Trophoblast cell (in vitro differentiated cells and primary cell): ENCODE measurements around the gene TH.

Experiments
- DNase-seq, 2 donors: peaks; one replicate each; pipeline ENCODE4 v3.0.0-alpha.2; 2016
- H2AFZ ChIP-seq: 2 replicates; pipeline ENCODE4 v1.6.1; 2013; ENCODE audit warnings: low read length, moderate library complexity, mild to moderate bottlenecking; ENCODE audit not compliant: insufficient read depth, poor library complexity
- H2AK5ac ChIP-seq: 2 replicates; pipeline ENCODE4 v1.6.1; 2013; ENCODE audit warnings: mild to moderate bottlenecking, low read length
- H2BK120ac ChIP-seq: 2 replicates; pipeline ENCODE4 v1.6.1; 2013; ENCODE audit warnings: low read length, mild to moderate bottlenecking, moderate library complexity; ENCODE audit not compliant: insufficient read depth, poor library complexity
- H2BK12ac ChIP-seq: 2 replicates; pipeline ENCODE4 v1.6.1; 2013; ENCODE audit warnings: mild to moderate bottlenecking, low read length, moderate library complexity
- H2BK5ac ChIP-seq: 2 replicates; pipeline ENCODE4 v1.6.1; 2013; ENCODE audit warnings: low read length, low read depth, moderate library complexity, mild to moderate bottlenecking; ENCODE audit not compliant: poor library complexity
- H3K14ac ChIP-seq: 2 replicates; pipeline ENCODE4 v1.6.1; 2013; ENCODE audit warnings: mild to moderate bottlenecking, low read length
- H3K18ac ChIP-seq: 2 replicates; pipeline ENCODE4 v1.6.1; 2013; ENCODE audit warnings: mild to moderate bottlenecking, low read length
- H3K23ac ChIP-seq: 2 replicates; pipeline ENCODE4 v1.6.1; 2013; ENCODE audit warnings: low read length
- H3K27ac ChIP-seq: 2 replicates; pipeline ENCODE4 v1.5.1; 2013; ENCODE audit warnings: low read depth, mild to moderate bottlenecking, inconsistent platforms, low read length, moderate library complexity
- H3K27me3 ChIP-seq: 2 replicates; pipeline ENCODE4 v1.6.1; 2013; ENCODE audit warnings: inconsistent platforms, mild to moderate bottlenecking, low read length, moderate library complexity; ENCODE audit not compliant: insufficient read depth
- H3K36me3 ChIP-seq, 2 experiments: 1 replicate in 1 of 2; 2 replicates in 1 of 2; pipeline ENCODE4 v1.6.1; 2013; ENCODE audit warnings: low read length in 2 of 2, mild to moderate bottlenecking in 2 of 2, moderate library complexity in 1 of 2; ENCODE audit not compliant: insufficient read depth in 2 of 2, control insufficient read depth in 1 of 2
- H3K4ac ChIP-seq: 2 replicates; pipeline ENCODE4 v1.6.1; 2013; ENCODE audit warnings: low read depth, mild to moderate bottlenecking, low read length, moderate library complexity
- H3K4me1 ChIP-seq, 2 experiments: 1 replicate in 1 of 2; 2 replicates in 1 of 2; pipeline ENCODE4 v1.6.1; 2013; ENCODE audit warnings: low read length in 2 of 2, mild to moderate bottlenecking in 2 of 2, moderate library complexity in 1 of 2; ENCODE audit not compliant: insufficient read depth in 2 of 2, control insufficient read depth in 1 of 2
- H3K4me2 ChIP-seq: 2 replicates; pipeline ENCODE4 v1.6.1; 2013; ENCODE audit warnings: inconsistent platforms, mild to moderate bottlenecking, low read length, moderate library complexity
- H3K4me3 ChIP-seq: 2 replicates; pipeline ENCODE4 v1.5.1; 2013; ENCODE audit warnings: mild to moderate bottlenecking, low read depth, low read length, inconsistent platforms
- H3K79me1 ChIP-seq: one replicate; pipeline ENCODE4 v1.6.1; 2013; ENCODE audit warnings: low read length
- H3K79me2 ChIP-seq: 2 replicates; pipeline ENCODE4 v1.6.1; 2013; ENCODE audit warnings: low read length, mild to moderate bottlenecking; ENCODE audit not compliant: control insufficient read depth, insufficient read depth, poor library complexity
- H3K9ac ChIP-seq: 2 replicates; pipeline ENCODE4 v1.6.1; 2013; ENCODE audit warnings: mild to moderate bottlenecking, low read length
- H3K9me3 ChIP-seq: 2 replicates; pipeline ENCODE4 v1.6.1; 2013; ENCODE audit warnings: low read depth, mild to moderate bottlenecking, control low read depth, inconsistent platforms, low read length; ENCODE audit not compliant: insufficient read depth
- H4K12ac ChIP-seq: 2 replicates; pipeline ENCODE4 v1.6.1; 2013; ENCODE audit warnings: low read depth, mild to moderate bottlenecking, low read length, moderate library complexity
- H4K8ac ChIP-seq: 2 replicates; pipeline ENCODE4 v1.6.1; 2013; ENCODE audit warnings: low read depth, mild to moderate bottlenecking, low read length, moderate library complexity
- H4K91ac ChIP-seq: one replicate; pipeline ENCODE4 v1.6.1; 2013; ENCODE audit warnings: low read depth, mild to moderate bottlenecking, low read length, moderate library complexity
- WGBS: extraction: QIAGEN DNeasy Blood & Tissue Kit; methylation state at CpG from one replicate; pipeline ENCODE4 v1.1.7; 2013; ENCODE audit warnings: missing lambda C conversion rate; ENCODE audit not compliant: insufficient read length, insufficient coverage; ENCODE audit errors: extremely low coverage; 5-methylcytosine and 5-hydroxymethylcytosine counted together

TH gene

GRCh38 chr11:2120359-2121100 is 51.1 kb downstream of the TH start:
- Histone ChIP-seq H2AFZ (no peak overlapping the region), H3K14ac (no peak overlapping the region), H3K4ac (no peak overlapping the region), H4K8ac (no peak overlapping the region), H3K36me3 (no peaks in the 10 kb centered on the region), H3K79me2 (no peaks in the 10 kb centered on the region), H3K4me2 (no peak overlapping the region), H2BK120ac (no peak overlapping the region), H2BK5ac (no peak overlapping the region), H3K9me3 (peaks cover 13% of the 10 kb centered on the region), H3K4me1 (peaks cover 0 to 3% of the 10 kb centered on the region in 2 experiments), H4K12ac (no peak overlapping the region), H2AK5ac (no peak overlapping the region), H3K27me3 (peaks cover 2% of the 10 kb centered on the region), H3K27ac (no peak overlapping the region), H3K9ac (no peak overlapping the region), H3K4me3 (no peak overlapping the region), H3K79me1 (no peaks in the 10 kb centered on the region), H3K18ac (no peak overlapping the region), H2BK12ac (no peak overlapping the region), H4K91ac (no peak overlapping the region), H3K23ac (no peak overlapping the region)
- DNase-seq = peak in 1 of 2 donors; percentile 44
- no CpG with 5 or more reads among the region's 23 CpGs for WGBS

GRCh38 chr11:2118677-2119076 is 52.9 kb downstream of the TH start:
- H3K4me3 ChIP-seq = no peak overlapping the region
- H3K27ac ChIP-seq = no peak overlapping the region
- H2BK120ac ChIP-seq = no peak overlapping the region
- no peak overlapping the region for H4K12ac ChIP-seq
- H3K14ac ChIP-seq = no peak overlapping the region
- H2BK12ac ChIP-seq = no peak overlapping the region
- no CpG with 5 or more reads among the region's 4 CpGs for WGBS
- H2BK5ac ChIP-seq = no peak overlapping the region
- H4K91ac ChIP-seq = no peak overlapping the region
- H3K4ac ChIP-seq = no peak overlapping the region
- H3K79me1 ChIP-seq = no peaks in the 10 kb centered on the region
- H4K8ac ChIP-seq = no peak overlapping the region
- no peak overlapping the region for H3K4me2 ChIP-seq
- DNase-seq = no peak
- H3K27me3 ChIP-seq = peaks cover 2% of the 10 kb centered on the region
- H3K9ac ChIP-seq = no peak overlapping the region
- H2AK5ac ChIP-seq = no peak overlapping the region
- H2AFZ ChIP-seq = no peak overlapping the region
- no peaks in the 10 kb centered on the region for H3K36me3 ChIP-seq
- peaks cover 0 to 3% of the 10 kb centered on the region in 2 experiments for H3K4me1 ChIP-seq
- no peak overlapping the region for H3K18ac ChIP-seq
- H3K79me2 ChIP-seq = no peaks in the 10 kb centered on the region
- H3K9me3 ChIP-seq = peaks cover 17% of the 10 kb centered on the region
- no peak overlapping the region for H3K23ac ChIP-seq

- no CpG with 5 or more reads among the region's 1 CpG for WGBS
- Histone ChIP-seq H3K4ac (no peak overlapping the region), H3K27ac (no peak overlapping the region), H4K8ac (no peak overlapping the region), H2BK12ac (no peak overlapping the region), H3K9ac (no peak overlapping the region), H3K36me3 (no peaks in the 10 kb centered on the region), H3K14ac (no peak overlapping the region), H2AFZ (no peak overlapping the region), H3K4me3 (no peak overlapping the region), H3K23ac (no peak overlapping the region), H3K27me3 (peaks cover 2% of the 10 kb centered on the region), H3K9me3 (peaks cover 17% of the 10 kb centered on the region), H2BK120ac (no peak overlapping the region), H4K91ac (no peak overlapping the region), H2AK5ac (no peak overlapping the region), H3K79me1 (no peaks in the 10 kb centered on the region), H2BK5ac (no peak overlapping the region), H3K4me2 (no peak overlapping the region), H3K79me2 (no peaks in the 10 kb centered on the region), H3K18ac (no peak overlapping the region), H3K4me1 (no peaks in the 10 kb centered on the region), H4K12ac (no peak overlapping the region)
- no peak for DNase-seq
Observed at GRCh38 chr11:2116680-2117079, 54.9 kb downstream of the TH start.

GRCh38 chr11:2115308-2115707 is 56.3 kb downstream of the TH start:
- DNase-seq = no peak
- Histone ChIP-seq H3K79me1 (no peaks in the 10 kb centered on the region), H3K18ac (no peak overlapping the region), H4K91ac (no peak overlapping the region), H3K4ac (no peak overlapping the region), H4K12ac (no peak overlapping the region), H3K14ac (no peak overlapping the region), H3K9me3 (peaks cover 16% of the 10 kb centered on the region), H3K27ac (no peak overlapping the region), H2BK5ac (no peak overlapping the region), H3K36me3 (no peaks in the 10 kb centered on the region), H3K4me2 (no peak overlapping the region), H3K4me1 (no peaks in the 10 kb centered on the region), H3K79me2 (no peaks in the 10 kb centered on the region), H2BK120ac (no peak overlapping the region), H3K23ac (no peak overlapping the region), H2BK12ac (no peak overlapping the region), H3K9ac (no peak overlapping the region), H3K27me3 (peaks cover 2% of the 10 kb centered on the region), H3K4me3 (no peak overlapping the region), H4K8ac (no peak overlapping the region), H2AFZ (no peak overlapping the region), H2AK5ac (no peak overlapping the region)
- no CpG with 5 or more reads among the region's 12 CpGs for WGBS
